ENCODE results near the gene TJP2.

DNA sequence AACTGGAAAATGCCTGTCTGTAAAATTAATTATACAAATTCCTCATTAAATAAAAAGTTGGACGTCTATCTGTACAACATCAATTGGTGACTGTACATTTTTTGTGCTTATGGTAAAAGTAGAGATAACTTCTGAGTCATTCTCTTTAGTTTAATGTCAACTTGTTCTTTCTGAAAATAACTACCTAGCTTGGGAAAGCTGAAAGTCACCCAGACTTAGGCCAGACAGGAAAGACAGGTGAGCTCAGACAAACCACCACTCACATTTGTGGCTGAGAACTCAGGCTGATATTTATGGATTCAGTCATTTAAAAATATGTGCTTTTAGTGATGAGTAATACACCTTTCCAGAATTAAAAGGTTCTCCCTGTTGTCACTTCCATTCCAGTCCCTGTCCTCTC, 119.1 kb downstream of the TJP2 start:
- TF ChIP-seq, protein P1, sequence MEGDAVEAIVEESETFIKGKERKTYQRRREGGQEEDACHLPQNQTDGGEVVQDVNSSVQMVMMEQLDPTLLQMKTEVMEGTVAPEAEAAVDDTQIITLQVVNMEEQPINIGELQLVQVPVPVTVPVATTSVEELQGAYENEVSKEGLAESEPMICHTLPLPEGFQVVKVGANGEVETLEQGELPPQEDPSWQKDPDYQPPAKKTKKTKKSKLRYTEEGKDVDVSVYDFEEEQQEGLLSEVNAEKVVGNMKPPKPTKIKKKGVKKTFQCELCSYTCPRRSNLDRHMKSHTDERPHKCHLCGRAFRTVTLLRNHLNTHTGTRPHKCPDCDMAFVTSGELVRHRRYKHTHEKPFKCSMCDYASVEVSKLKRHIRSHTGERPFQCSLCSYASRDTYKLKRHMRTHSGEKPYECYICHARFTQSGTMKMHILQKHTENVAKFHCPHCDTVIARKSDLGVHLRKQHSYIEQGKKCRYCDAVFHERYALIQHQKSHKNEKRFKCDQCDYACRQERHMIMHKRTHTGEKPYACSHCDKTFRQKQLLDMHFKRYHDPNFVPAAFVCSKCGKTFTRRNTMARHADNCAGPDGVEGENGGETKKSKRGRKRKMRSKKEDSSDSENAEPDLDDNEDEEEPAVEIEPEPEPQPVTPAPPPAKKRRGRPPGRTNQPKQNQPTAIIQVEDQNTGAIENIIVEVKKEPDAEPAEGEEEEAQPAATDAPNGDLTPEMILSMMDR (IDR thresholded peaks at IDR 0.05): no peak
- TF ChIP-seq POLR2A (IDR thresholded peaks at IDR 0.05): no peak
